Gastrocnemius medialis (tissue), 4 donors: ENCODE data around the gene TAF3.

Experiments used
- POLR2A ChIP-seq, 2 donors: fragments of 450-650 bp; IDR thresholded peaks; one replicate each; pipeline ENCODE4 v1.6.1; 2017; ENCODE audit warnings: antibody characterized with exemption in 2 of 2, mild to moderate bottlenecking in 2 of 2, moderate library complexity in 2 of 2
- TF ChIP-seq, protein P1 (sequence below), 5 experiments: fragments of 450-650 bp in 3 of 5; fragments of 200-600 bp in 2 of 5; sonication (generic) in 2 of 5; IDR thresholded peaks in 4 of 5; conservative IDR thresholded peaks in 1 of 5; 1 replicate in 4 of 5; 2 replicates in 1 of 5; pipeline ENCODE4 v1.5.1; 2016 to 2019; ENCODE audit warnings: antibody characterized with exemption in 5 of 5, mild to moderate bottlenecking in 3 of 5, moderate library complexity in 3 of 5

DNA sequence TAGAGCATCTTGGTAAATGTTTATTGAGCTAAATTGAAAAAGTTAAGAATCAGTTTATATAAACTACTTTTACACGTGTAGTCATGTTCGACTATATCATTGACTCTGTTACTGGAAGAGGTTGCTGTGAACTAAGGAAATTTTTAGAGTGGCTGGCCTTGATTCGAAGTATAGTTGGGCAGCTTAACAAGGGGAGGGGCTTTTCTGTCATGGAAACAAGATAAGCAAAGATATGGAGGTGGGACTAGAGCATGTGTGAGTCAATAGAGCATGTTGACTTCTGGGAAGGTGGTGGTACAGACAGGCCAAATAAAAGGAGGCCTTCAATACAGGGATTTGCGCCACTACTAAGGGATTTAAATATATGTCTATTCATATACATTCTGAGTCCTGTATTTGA is 22.7 kb upstream of the TAF3 start:
- TF ChIP-seq, protein P1, sequence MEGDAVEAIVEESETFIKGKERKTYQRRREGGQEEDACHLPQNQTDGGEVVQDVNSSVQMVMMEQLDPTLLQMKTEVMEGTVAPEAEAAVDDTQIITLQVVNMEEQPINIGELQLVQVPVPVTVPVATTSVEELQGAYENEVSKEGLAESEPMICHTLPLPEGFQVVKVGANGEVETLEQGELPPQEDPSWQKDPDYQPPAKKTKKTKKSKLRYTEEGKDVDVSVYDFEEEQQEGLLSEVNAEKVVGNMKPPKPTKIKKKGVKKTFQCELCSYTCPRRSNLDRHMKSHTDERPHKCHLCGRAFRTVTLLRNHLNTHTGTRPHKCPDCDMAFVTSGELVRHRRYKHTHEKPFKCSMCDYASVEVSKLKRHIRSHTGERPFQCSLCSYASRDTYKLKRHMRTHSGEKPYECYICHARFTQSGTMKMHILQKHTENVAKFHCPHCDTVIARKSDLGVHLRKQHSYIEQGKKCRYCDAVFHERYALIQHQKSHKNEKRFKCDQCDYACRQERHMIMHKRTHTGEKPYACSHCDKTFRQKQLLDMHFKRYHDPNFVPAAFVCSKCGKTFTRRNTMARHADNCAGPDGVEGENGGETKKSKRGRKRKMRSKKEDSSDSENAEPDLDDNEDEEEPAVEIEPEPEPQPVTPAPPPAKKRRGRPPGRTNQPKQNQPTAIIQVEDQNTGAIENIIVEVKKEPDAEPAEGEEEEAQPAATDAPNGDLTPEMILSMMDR (IDR thresholded peaks at IDR 0.05 in 4 of 5, conservative IDR thresholded peaks at IDR 0.05 in 1 of 5): no peak
- TF ChIP-seq POLR2A (IDR thresholded peaks at IDR 0.05): no peak
